HCT116 (cell line): ENCODE results near the gene ZNF532.

Experiments
- CTCF ChIP-seq, 3 experiments: fragments of 200-600 bp in 1 of 3; sonication (generic) in 1 of 3; IDR thresholded peaks in 2 of 3; conservative IDR thresholded peaks in 1 of 3; 2 replicates each; pipeline ENCODE4 v1.5.1; 2012 to 2017; ENCODE audit warnings: low read depth in 2 of 3, low read length in 2 of 3, antibody characterized with exemption in 1 of 3, borderline replicate concordance in 1 of 3, control low read depth in 1 of 3, mild to moderate bottlenecking in 1 of 3, mixed read lengths in 1 of 3, mixed run types in 1 of 3, moderate library complexity in 1 of 3; ENCODE audit not compliant: insufficient read depth in 1 of 3
- EZH2 ChIP-seq: fragments of 200-600 bp; sonication (generic); IDR thresholded peaks from 2 replicates; pipeline ENCODE4 v1.6.1; 2017; ENCODE audit warnings: antibody characterized with exemption, mixed run types
- POLR2A ChIP-seq: IDR thresholded peaks from 2 replicates; pipeline ENCODE4 v1.7.0; 2011; ENCODE audit warnings: borderline replicate concordance; ENCODE audit not compliant: insufficient read depth, insufficient read length; ENCODE audit errors: extremely low read depth
- POLR2AphosphoS5 ChIP-seq: IDR thresholded peaks from 2 replicates; pipeline ENCODE4 v1.6.1; 2011; ENCODE audit warnings: mild to moderate bottlenecking, low read depth, low read length, moderate library complexity
- SP1 ChIP-seq: IDR thresholded peaks from 2 replicates; pipeline ENCODE4 v1.6.1; 2012; ENCODE audit warnings: low read depth
- TCF7L2 ChIP-seq: IDR thresholded peaks from 2 replicates; pipeline ENCODE4 v1.7.0; 2011; ENCODE audit warnings: borderline replicate concordance, inconsistent platforms; ENCODE audit not compliant: insufficient read depth, insufficient read length; ENCODE audit errors: extremely low read depth
- ZNF274 ChIP-seq: fragments of 200-500 bp; sonication (Bioruptor generic); IDR thresholded peaks from 2 replicates; pipeline ENCODE4 v1.6.1; 2014; ENCODE audit warnings: mild to moderate bottlenecking, low read depth, low read length, inconsistent platforms
- TF ChIP-seq, protein P1 (sequence below): IDR thresholded peaks from 2 replicates; pipeline ENCODE4 v1.6.1; 2012

GRCh38 chr18:58842978-58843687, 21.5 kb upstream of the ZNF532 start:
- TF ChIP-seq EZH2 (no peak), CTCF (IDR thresholded peaks at IDR 0.05 in 2 of 3, conservative IDR thresholded peaks at IDR 0.05 in 1 of 3; ENCODE audit: borderline replicate concordance in 1 of 3, insufficient read depth in 1 of 3, low read depth in 2 of 3, low read length in 2 of 3) (no peak), POLR2A (no peak), SP1 (no peak), TCF7L2 (no peak), ZNF274 (no peak), POLR2AphosphoS5 (no peak)
- TF ChIP-seq, protein P1, sequence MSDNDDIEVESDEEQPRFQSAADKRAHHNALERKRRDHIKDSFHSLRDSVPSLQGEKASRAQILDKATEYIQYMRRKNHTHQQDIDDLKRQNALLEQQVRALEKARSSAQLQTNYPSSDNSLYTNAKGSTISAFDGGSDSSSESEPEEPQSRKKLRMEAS = no peak
